SU-DHL-6 (cell line): ENCODE measurements around the gene LHX6.

Experiments
- H2AFZ ChIP-seq: fragments of 200-600 bp; sonication (generic); 2 replicates; pipeline ENCODE4 v1.6.1; 2014; ENCODE audit warnings: low read depth, mild to moderate bottlenecking, moderate library complexity, mixed read lengths, antibody characterized with exemption, low read length; ENCODE audit not compliant: severe bottlenecking
- H3F3A ChIP-seq: fragments of 200-600 bp; shearing (Covaris generic); 2 replicates; pipeline ENCODE4 v1.6.0; 2016; ENCODE audit warnings: antibody characterized with exemption, mild to moderate bottlenecking; ENCODE audit not compliant: insufficient read depth
- H3K27ac ChIP-seq: fragments of 200-600 bp; sonication (generic); 2 replicates; pipeline ENCODE4 v1.5.1; 2016; ENCODE audit warnings: low read depth, mild to moderate bottlenecking, low read length, moderate library complexity, mixed read lengths
- H3K27me3 ChIP-seq: fragments of 200-600 bp; sonication (generic), shearing (Covaris generic); 2 replicates; pipeline ENCODE4 v1.6.0; 2014; ENCODE audit warnings: mild to moderate bottlenecking, low read length
- H3K36me3 ChIP-seq: fragments of 200-600 bp; sonication (generic); 2 replicates; pipeline ENCODE4 v1.6.1; 2014; ENCODE audit warnings: mild to moderate bottlenecking, low read length, mixed read lengths
- H3K4me2 ChIP-seq: fragments of 300-600, 200-600 bp; shearing (Covaris generic), sonication (generic); 2 replicates; pipeline ENCODE4 v1.6.0; 2014; ENCODE audit warnings: low read length, low read depth, mild to moderate bottlenecking; ENCODE audit not compliant: poor library complexity, severe bottlenecking
- H3K4me3 ChIP-seq: fragments of 200-600 bp; sonication (generic); 2 replicates; pipeline ENCODE4 v1.5.1; 2014; ENCODE audit warnings: antibody characterized with exemption, low read length, mild to moderate bottlenecking, mixed read lengths; ENCODE audit not compliant: insufficient read depth, poor library complexity, severe bottlenecking
- H3K79me2 ChIP-seq: fragments of 200-600 bp; sonication (generic); 2 replicates; pipeline ENCODE4 v1.6.1; 2014; ENCODE audit warnings: mild to moderate bottlenecking, low read length, moderate library complexity; ENCODE audit not compliant: insufficient read depth
- H3K9ac ChIP-seq: fragments of 200-600 bp; sonication (generic); 2 replicates; pipeline ENCODE4 v1.7.0; 2014; ENCODE audit warnings: mild to moderate bottlenecking, low read length
- H3K9me2 ChIP-seq: fragments of 200-600 bp; sonication (generic); replicated peaks from 2 replicates; pipeline ENCODE4 v1.6.1; 2014; ENCODE audit warnings: low read length; ENCODE audit not compliant: insufficient read depth
- H3K9me3 ChIP-seq: fragments of 200-600 bp; sonication (generic); 2 replicates; pipeline ENCODE4 v1.6.1; 2014; ENCODE audit warnings: low read length, mixed read lengths; ENCODE audit not compliant: insufficient read depth
- H4K20me1 ChIP-seq: fragments of 200-600 bp; sonication (generic); 2 replicates; pipeline ENCODE4 v1.6.1; 2014; ENCODE audit warnings: low read depth, mild to moderate bottlenecking, antibody characterized with exemption, low read length, moderate library complexity, mixed read lengths
- EZH2phosphoT487 ChIP-seq: fragments of 200-600 bp; sonication (generic), shearing (Covaris generic); conservative IDR thresholded peaks from 2 replicates; pipeline ENCODE4 v1.6.1; 2018; ENCODE audit warnings: mild to moderate bottlenecking, antibody characterized with exemption, low read length, moderate library complexity, mixed read lengths
- TF ChIP-seq, protein P1 (sequence below): fragments of 200-600 bp; sonication (generic); IDR thresholded peaks from one replicate; pipeline ENCODE4 v1.5.1; 2017; ENCODE audit warnings: antibody characterized with exemption, mild to moderate bottlenecking, low read length, moderate library complexity; ENCODE audit not compliant: insufficient read depth, poor library complexity, severe bottlenecking

The LHX6 gene

GRCh38 chr9:122192261-122192875, 36.4 kb downstream of the LHX6 start:
- Histone ChIP-seq H2AFZ (no peak overlapping the region), H4K20me1 (no peaks in the 10 kb centered on the region), H3K79me2 (no peaks in the 10 kb centered on the region), H3K9me2 (no peaks in the 10 kb centered on the region), H3K4me2 (no peak overlapping the region), H3K4me3 (no peak overlapping the region), H3K27ac (no peak overlapping the region), H3K9me3 (no peaks in the 10 kb centered on the region), H3F3A (no peaks in the 10 kb centered on the region), H3K36me3 (no peaks in the 10 kb centered on the region), H3K9ac (no peak overlapping the region), H3K27me3 (no peaks in the 10 kb centered on the region)
- TF ChIP-seq, protein P1, sequence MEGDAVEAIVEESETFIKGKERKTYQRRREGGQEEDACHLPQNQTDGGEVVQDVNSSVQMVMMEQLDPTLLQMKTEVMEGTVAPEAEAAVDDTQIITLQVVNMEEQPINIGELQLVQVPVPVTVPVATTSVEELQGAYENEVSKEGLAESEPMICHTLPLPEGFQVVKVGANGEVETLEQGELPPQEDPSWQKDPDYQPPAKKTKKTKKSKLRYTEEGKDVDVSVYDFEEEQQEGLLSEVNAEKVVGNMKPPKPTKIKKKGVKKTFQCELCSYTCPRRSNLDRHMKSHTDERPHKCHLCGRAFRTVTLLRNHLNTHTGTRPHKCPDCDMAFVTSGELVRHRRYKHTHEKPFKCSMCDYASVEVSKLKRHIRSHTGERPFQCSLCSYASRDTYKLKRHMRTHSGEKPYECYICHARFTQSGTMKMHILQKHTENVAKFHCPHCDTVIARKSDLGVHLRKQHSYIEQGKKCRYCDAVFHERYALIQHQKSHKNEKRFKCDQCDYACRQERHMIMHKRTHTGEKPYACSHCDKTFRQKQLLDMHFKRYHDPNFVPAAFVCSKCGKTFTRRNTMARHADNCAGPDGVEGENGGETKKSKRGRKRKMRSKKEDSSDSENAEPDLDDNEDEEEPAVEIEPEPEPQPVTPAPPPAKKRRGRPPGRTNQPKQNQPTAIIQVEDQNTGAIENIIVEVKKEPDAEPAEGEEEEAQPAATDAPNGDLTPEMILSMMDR, result no peak
- TF ChIP-seq EZH2phosphoT487, result no peak

DNA sequence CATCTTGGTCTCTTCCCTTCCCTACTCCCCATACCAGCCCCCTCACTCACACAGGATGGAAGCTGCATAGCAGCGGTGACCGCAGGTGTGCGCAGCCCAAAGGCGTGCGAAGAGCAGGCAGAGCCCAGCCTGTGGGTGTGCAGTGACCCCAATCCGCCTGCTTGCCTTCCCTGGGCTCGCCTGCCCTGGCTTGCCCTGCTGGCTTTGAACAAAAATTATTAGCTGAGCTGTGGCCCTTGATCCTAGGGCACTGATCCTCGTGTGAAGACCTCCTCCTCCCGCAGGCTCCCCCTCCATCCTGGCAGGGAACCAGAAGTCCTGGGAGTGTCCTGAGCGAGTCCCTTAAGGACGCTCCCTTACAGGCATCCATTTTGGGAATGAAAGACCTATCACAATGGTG, 37.2 kb downstream of the LHX6 start:
- Histone ChIP-seq H3F3A (no peaks in the 10 kb centered on the region), H3K4me3 (no peak overlapping the region), H3K79me2 (no peaks in the 10 kb centered on the region), H3K4me2 (no peak overlapping the region), H3K27me3 (no peaks in the 10 kb centered on the region), H2AFZ (no peak overlapping the region), H4K20me1 (no peaks in the 10 kb centered on the region), H3K9me3 (no peaks in the 10 kb centered on the region), H3K9me2 (no peaks in the 10 kb centered on the region), H3K36me3 (no peaks in the 10 kb centered on the region), H3K27ac (no peak overlapping the region), H3K9ac (no peak overlapping the region)
- TF ChIP-seq, protein P1, result no peak
- TF ChIP-seq EZH2phosphoT487, result no peak

DNA sequence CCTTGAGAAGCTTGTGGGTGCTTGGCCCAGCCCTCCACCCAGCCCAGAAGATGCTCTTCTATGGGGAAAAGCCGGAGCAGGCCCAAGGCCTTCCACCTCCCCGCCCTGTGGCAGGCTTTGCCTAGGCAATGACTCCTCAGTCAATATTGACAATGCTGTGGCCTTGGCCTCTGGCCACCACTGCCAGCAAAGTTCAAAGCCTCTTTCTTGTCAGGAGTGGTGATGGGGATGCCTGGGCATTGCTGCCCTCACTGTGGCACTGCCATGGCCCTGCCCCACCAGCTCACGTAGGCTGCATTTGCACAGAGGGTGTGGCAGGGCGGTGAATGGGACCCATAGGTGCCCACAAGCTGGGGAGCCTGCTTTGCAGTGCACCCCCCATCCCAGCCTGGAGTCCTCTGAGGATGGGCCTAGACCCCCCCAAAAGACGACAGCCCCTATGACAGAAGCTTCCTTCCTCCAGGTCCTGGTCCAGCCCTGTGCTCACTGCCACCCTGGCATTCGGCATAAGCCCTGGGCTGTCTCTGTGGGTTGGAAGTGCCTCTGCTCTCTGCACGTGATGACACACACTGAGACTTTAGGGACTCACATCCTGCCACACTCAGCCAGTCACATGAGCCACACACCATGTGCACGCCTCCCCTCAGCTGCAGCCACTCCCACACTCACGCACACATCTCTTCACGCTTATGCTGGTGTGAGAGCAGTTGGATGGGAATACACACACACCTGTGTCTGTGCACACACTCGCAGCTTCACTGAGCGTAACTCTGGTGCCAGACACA, 38.0 kb downstream of the LHX6 start:
- no peaks in the 10 kb centered on the region for H3F3A ChIP-seq
- no peaks in the 10 kb centered on the region for H3K79me2 ChIP-seq
- no peak overlapping the region for H3K9ac ChIP-seq
- no peaks in the 10 kb centered on the region for H3K27me3 ChIP-seq
- TF ChIP-seq, protein P1, result no peak
- no peak for TF ChIP-seq EZH2phosphoT487
- no peak overlapping the region for H3K4me2 ChIP-seq
- H3K27ac ChIP-seq, result no peak overlapping the region
- H3K9me2 ChIP-seq, result no peaks in the 10 kb centered on the region
- H3K36me3 ChIP-seq, result no peaks in the 10 kb centered on the region
- H3K4me3 ChIP-seq, result no peak overlapping the region
- no peaks in the 10 kb centered on the region for H3K9me3 ChIP-seq
- H4K20me1 ChIP-seq, result no peaks in the 10 kb centered on the region
- H2AFZ ChIP-seq, result no peak overlapping the region
